Measurements from ENCODE around the gene GPR84. TPM values are rescaled to one million over a fixed set of nuclear protein-coding genes. Genes with fewer than 3 reads are reported as not detected.

The GPR84 gene
- polyA plus RNA-seq, 1 of the 3 experiments (the other 2 are of a cell fraction): 0.03 TPM

- peak; percentile 57 for DNase-seq
- ChIA-PET CTCF (interaction anchor here (1.0 to 3.3 kb wide), 8 partner anchors 10 to 45 kb away, joined by 3 to 37 read pairs (median 6); no protein-coding TSS in a partner anchor), POLR2A (no interaction called here)
- H4K20me1 ChIP-seq (ENCODE audit: insufficient read depth): no peaks in the 10 kb centered on the region
- H2AFZ ChIP-seq (ENCODE audit: low read depth): no peak overlapping the region
- peaks cover 0 to 10% of the 10 kb centered on the region in 2 experiments; a peak in 1 of 4 replicates for H3K4me1 ChIP-seq (ENCODE audit: control insufficient read depth in 1 of 2, insufficient read depth in 2 of 2, low read depth in 1 of 2, low read length in 1 of 2)
- H3F3A ChIP-seq (replicated peaks; ENCODE audit: insufficient read depth): peaks cover 1% of the 10 kb centered on the region
- no peak overlapping the region for H3K9ac ChIP-seq
- H3K36me3 ChIP-seq (replicated peaks in 1 of 2; ENCODE audit: control insufficient read depth in 1 of 2, insufficient read depth in 2 of 2, low read length in 1 of 2): peaks cover 19 to 33% of the 10 kb centered on the region in 2 experiments
- no peak overlapping the region for H3K4me2 ChIP-seq
- H3K9me2 ChIP-seq: no peaks in the 10 kb centered on the region
- no peak overlapping the region for H3K27ac ChIP-seq (ENCODE audit: low read depth in 2 of 2, low read length in 1 of 2)
- no peak overlapping the region for H3K4me3 ChIP-seq (ENCODE audit: low read depth in 2 of 2, low read length in 1 of 2)
- H3K79me2 ChIP-seq (ENCODE audit: insufficient read depth): no peaks in the 10 kb centered on the region
- H3K9me3 ChIP-seq: no peaks in the 10 kb centered on the region
- peak; percentile 67 for TF ChIP-seq RAD21 (IDR thresholded peaks at IDR 0.05; ENCODE audit: low read length)
- TF ChIP-seq SMC3 (IDR thresholded peaks at IDR 0.05; ENCODE audit: low read depth, low read length): peak; percentile 26; the same call in 1 of the 2 replicates
- no peak for TF ChIP-seq NFIC (IDR thresholded peaks at IDR 0.05; ENCODE audit: borderline replicate concordance)
- no peak for TF ChIP-seq ELF1 (IDR thresholded peaks at IDR 0.05)
- no peak for TF ChIP-seq PBX3 (IDR thresholded peaks at IDR 0.05)
- no peak for TF ChIP-seq RCOR1 (IDR thresholded peaks at IDR 0.05; ENCODE audit: low read length)
- TF ChIP-seq SIN3A (IDR thresholded peaks at IDR 0.05; ENCODE audit: borderline replicate concordance, low read depth, low read length): no peak
- no peak for TF ChIP-seq TEAD4 (IDR thresholded peaks at IDR 0.05; ENCODE audit: borderline replicate concordance, insufficient read depth)
- TF ChIP-seq EP300 (IDR thresholded peaks at IDR 0.05; ENCODE audit: borderline replicate concordance in 1 of 2, low read depth in 1 of 2, low read length in 1 of 2): no peak
- TF ChIP-seq REST (IDR thresholded peaks at IDR 0.05; ENCODE audit: low read depth, low read length): no peak
- TF ChIP-seq TAF1 (IDR thresholded peaks at IDR 0.05; ENCODE audit: borderline replicate concordance, low read depth, low read length): no peak
- TF ChIP-seq IRF3 (IDR thresholded peaks at IDR 0.05; ENCODE audit: low read depth, low read length): no peak
- no peak for TF ChIP-seq ZBTB33 (IDR thresholded peaks at IDR 0.05; ENCODE audit: borderline replicate concordance, low read depth)
- TF ChIP-seq RFX5 (IDR thresholded peaks at IDR 0.05; ENCODE audit: low read length): no peak
- no peak for TF ChIP-seq MAX (IDR thresholded peaks at IDR 0.05; ENCODE audit: low read depth)
- TF ChIP-seq MXI1 (IDR thresholded peaks at IDR 0.05; ENCODE audit: low read depth, low read length): no peak
- TF ChIP-seq MEF2A (IDR thresholded peaks at IDR 0.05; ENCODE audit: borderline replicate concordance, low read depth): no peak
- TF ChIP-seq GABPA (IDR thresholded peaks at IDR 0.05; ENCODE audit: low read depth): no peak
- TF ChIP-seq GATA2 (CRISPR knock-in tag; IDR thresholded peaks at IDR 0.05): no peak
- TF ChIP-seq JUND (IDR thresholded peaks at IDR 0.05): no peak
- no peak for TF ChIP-seq EZH2phosphoT487 (IDR thresholded peaks at IDR 0.05; ENCODE audit: borderline replicate concordance, low read depth)
- TF ChIP-seq USF1 (IDR thresholded peaks at IDR 0.05; ENCODE audit: borderline replicate concordance, low read depth): no peak
- peak; percentile 83 for TF ChIP-seq CTCF (IDR thresholded peaks at IDR 0.05)
- WGBS (ENCODE audit: low lambda C conversion rate): 28% methylated on average over 4 of the region's 4 CpGs
- H3K27me3 ChIP-seq (ENCODE audit: insufficient read depth): no peaks in the 10 kb centered on the region
These were observed 30.0 kb upstream of the GPR84 start for GRCh38 chr12:54394281-54394719.
